ENCODE data around the gene PLXDC1. TPM values are rescaled to one million over a fixed set of nuclear protein-coding genes. Genes with fewer than 3 reads are reported as not detected.

Gene PLXDC1
- total RNA-seq, 1 donor from 2014 or later = 19.7 TPM

DNA sequence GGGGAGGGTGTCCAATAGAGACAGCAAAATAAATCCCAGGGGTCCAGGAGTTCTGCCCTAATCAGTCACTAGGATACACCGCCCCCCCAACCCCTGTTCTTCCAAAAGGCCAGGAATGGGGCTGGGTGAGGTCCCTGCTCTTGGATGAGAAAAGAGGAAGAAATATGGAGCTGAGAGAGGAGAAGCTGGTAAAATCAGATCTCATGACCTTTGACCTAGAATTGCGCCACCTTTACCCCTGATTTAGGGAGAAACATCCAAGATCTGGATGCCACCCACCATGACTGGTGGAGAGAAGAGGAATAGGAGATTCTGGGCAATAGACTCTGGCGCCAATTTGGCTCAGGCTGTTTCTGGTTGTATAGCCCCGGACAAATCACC lies 46.7 kb upstream of the PLXDC1 start:
- H3K27ac Mint-ChIP-seq (ENCODE audit: unreplicated experiment) = peak overlapping the region; percentile 99

DNA sequence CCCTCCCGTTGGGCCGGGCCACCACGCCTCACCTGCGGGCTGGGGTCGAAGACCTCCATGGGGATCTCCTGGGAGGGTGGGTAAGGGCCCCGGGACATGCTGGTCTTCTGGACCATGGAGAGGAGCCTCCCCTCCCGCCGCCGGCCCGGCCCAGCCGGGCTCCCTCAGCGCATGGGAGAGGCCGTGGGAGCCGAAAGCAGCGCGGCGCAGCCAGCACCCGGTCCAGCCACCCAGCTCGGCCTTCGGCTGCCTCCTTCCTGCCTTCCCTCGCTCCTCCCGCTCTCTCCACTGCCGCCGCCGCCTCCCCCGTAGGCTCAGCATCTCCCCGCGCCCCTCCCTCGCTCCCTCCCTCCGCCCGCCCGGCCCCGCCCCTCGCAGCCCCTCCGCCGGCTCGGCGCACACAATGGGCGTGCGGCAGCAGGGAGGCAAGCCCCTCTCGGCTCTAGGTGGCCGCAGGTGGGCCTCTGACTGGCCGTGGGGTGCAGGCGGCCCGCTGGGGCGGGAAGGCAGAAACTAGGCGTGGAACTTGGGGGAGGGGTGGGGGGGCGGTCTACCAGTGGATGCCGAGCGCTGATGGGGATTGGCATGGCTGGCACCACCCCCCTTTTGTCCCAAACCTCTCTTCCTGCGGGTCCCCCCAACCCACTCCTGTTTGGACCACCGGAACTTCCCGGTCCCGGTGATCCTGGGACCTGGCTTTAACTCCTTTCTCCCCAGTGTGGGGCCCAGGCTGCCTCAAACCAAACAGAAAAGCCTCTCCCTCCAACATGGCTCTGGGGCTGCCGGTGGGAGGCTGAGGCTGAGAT lies 46.1 kb upstream of the PLXDC1 start, which contains the start of gene CACNB1:
Gene CACNB1 (minus strand): TSS at position 290 of the 806 bp plus-strand sequence. CDS start 174 bp downstream, at position 116.
- peaks cover 47% of the 10 kb centered on the region for H3K4me1 Mint-ChIP-seq (ENCODE audit: unreplicated experiment)
- peak; percentile 92 for DNase-seq (ENCODE audit: extremely low spot score, unreplicated experiment)
- no peaks in the 10 kb centered on the region for H3K27me3 Mint-ChIP-seq (ENCODE audit: unreplicated experiment)
- TF ChIP-seq, protein P1, sequence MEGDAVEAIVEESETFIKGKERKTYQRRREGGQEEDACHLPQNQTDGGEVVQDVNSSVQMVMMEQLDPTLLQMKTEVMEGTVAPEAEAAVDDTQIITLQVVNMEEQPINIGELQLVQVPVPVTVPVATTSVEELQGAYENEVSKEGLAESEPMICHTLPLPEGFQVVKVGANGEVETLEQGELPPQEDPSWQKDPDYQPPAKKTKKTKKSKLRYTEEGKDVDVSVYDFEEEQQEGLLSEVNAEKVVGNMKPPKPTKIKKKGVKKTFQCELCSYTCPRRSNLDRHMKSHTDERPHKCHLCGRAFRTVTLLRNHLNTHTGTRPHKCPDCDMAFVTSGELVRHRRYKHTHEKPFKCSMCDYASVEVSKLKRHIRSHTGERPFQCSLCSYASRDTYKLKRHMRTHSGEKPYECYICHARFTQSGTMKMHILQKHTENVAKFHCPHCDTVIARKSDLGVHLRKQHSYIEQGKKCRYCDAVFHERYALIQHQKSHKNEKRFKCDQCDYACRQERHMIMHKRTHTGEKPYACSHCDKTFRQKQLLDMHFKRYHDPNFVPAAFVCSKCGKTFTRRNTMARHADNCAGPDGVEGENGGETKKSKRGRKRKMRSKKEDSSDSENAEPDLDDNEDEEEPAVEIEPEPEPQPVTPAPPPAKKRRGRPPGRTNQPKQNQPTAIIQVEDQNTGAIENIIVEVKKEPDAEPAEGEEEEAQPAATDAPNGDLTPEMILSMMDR (IDR thresholded peaks at IDR 0.05) = no peak
- H3K36me3 Mint-ChIP-seq (ENCODE audit: unreplicated experiment) = peaks cover 19% of the 10 kb centered on the region
- H3K27ac Mint-ChIP-seq (ENCODE audit: unreplicated experiment) = peak within 1 kb of the TSS; percentile 99
- peak within 1 kb of the TSS; percentile 76 for H3K4me3 Mint-ChIP-seq (ENCODE audit: unreplicated experiment)
- H3K9me3 Mint-ChIP-seq (ENCODE audit: unreplicated experiment) = no peaks in the 10 kb centered on the region

More for the DNA sequence above, 46.7 kb upstream of the PLXDC1 start:
- Mint-ChIP-seq H3K4me3 (ENCODE audit: unreplicated experiment) (peak overlapping the region; percentile 76), H3K36me3 (ENCODE audit: unreplicated experiment) (peaks cover 17% of the 10 kb centered on the region), H3K4me1 (ENCODE audit: unreplicated experiment) (peaks cover 51% of the 10 kb centered on the region), H3K9me3 (ENCODE audit: unreplicated experiment) (no peaks in the 10 kb centered on the region), H3K27me3 (ENCODE audit: unreplicated experiment) (no peaks in the 10 kb centered on the region)
- TF ChIP-seq, protein P1 (IDR thresholded peaks at IDR 0.05) = no peak
- DNase-seq (ENCODE audit: extremely low spot score, unreplicated experiment) = no peak

GRCh38 chr17:39196808-39197291 lies 45.4 kb upstream of the PLXDC1 start:
- Mint-ChIP-seq H3K36me3 (ENCODE audit: unreplicated experiment) (peaks cover 17% of the 10 kb centered on the region), H3K4me1 (ENCODE audit: unreplicated experiment) (peaks cover 40% of the 10 kb centered on the region), H3K9me3 (ENCODE audit: unreplicated experiment) (no peaks in the 10 kb centered on the region), H3K27ac (ENCODE audit: unreplicated experiment) (no peak overlapping the region), H3K27me3 (ENCODE audit: unreplicated experiment) (no peaks in the 10 kb centered on the region), H3K4me3 (ENCODE audit: unreplicated experiment) (peak overlapping the region; percentile 76)
- TF ChIP-seq, protein P1 (IDR thresholded peaks at IDR 0.05) = no peak
- no peak for DNase-seq (ENCODE audit: extremely low spot score, unreplicated experiment)

DNA sequence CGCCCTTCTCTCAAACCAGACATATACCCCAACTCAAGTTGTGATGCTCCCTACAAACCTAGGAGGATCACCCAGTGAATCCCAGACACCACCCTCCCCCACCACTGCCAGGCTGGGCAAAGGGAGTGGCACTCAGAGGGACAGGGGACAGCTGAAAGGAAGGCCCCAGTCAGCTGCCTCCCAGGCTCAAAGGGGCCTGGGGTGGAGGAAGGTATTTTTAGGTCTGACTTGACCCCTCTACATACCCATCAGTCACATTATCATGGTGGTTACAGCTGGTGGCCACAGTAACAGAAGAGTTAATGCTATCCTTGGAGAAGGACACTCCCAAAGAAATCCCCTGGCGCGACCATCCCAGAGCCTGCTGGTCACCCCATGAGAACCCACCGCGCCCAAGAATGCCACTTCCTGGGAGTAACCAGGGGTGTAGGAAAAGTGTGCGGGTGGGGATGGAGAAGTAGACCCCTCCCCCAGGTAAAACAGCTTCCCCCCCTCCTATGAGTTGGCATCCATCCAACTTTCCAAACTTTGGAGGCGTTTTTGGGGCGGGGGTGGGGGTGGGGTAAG lies 44.9 kb upstream of the PLXDC1 start:
- TF ChIP-seq, protein P1 (IDR thresholded peaks at IDR 0.05) = no peak
- H3K27ac Mint-ChIP-seq (ENCODE audit: unreplicated experiment) = no peak overlapping the region
- H3K4me3 Mint-ChIP-seq (ENCODE audit: unreplicated experiment) = peak overlapping the region; percentile 76
- H3K27me3 Mint-ChIP-seq (ENCODE audit: unreplicated experiment) = no peaks in the 10 kb centered on the region
- peaks cover 36% of the 10 kb centered on the region for H3K4me1 Mint-ChIP-seq (ENCODE audit: unreplicated experiment)
- no peak for DNase-seq (ENCODE audit: extremely low spot score, unreplicated experiment)
- H3K36me3 Mint-ChIP-seq (ENCODE audit: unreplicated experiment) = peaks cover 18% of the 10 kb centered on the region
- no peaks in the 10 kb centered on the region for H3K9me3 Mint-ChIP-seq (ENCODE audit: unreplicated experiment)

DNA sequence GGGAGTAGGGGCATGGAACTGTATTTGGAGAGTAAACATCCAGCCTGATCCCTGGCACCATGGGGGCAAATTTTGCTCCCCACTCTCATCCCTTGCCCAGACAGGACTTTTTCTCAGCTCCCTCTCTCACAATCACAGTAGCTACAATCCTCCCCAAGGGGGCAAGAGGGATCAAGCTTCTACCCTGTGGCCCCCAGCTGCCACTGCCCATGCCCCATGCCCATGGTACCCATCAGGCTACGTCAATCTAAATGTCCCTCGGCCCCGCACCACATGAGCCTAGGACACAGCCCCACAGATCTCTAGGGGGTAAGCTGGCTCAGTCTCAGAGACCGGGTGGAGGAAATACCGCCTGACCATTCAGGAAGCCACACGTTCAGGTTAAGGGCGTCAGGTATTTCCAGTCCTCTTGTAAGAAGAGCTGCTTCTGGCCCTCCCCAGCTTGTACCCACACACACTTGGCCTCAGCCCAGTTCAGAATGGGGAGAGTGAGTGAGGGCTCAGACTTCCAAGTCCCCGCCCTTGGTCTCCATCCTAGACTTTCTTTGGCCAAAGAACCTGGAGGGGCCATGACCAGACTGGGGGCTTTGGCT lies 44.2 kb upstream of the PLXDC1 start:
- TF ChIP-seq, protein P1 (IDR thresholded peaks at IDR 0.05) = no peak
- Mint-ChIP-seq H3K4me1 (ENCODE audit: unreplicated experiment) (peaks cover 30% of the 10 kb centered on the region), H3K27ac (ENCODE audit: unreplicated experiment) (peak overlapping the region; percentile 47), H3K9me3 (ENCODE audit: unreplicated experiment) (no peaks in the 10 kb centered on the region), H3K27me3 (ENCODE audit: unreplicated experiment) (no peaks in the 10 kb centered on the region), H3K36me3 (ENCODE audit: unreplicated experiment) (peaks cover 16% of the 10 kb centered on the region), H3K4me3 (ENCODE audit: unreplicated experiment) (peak overlapping the region; percentile 76)
- no peak for DNase-seq (ENCODE audit: extremely low spot score, unreplicated experiment)

All from osteocyte (in vitro differentiated cells).